ENCODE data around the gene MT1M.

GRCh38 chr16:56588781-56589140 lies 43.7 kb upstream of the MT1M start:
- TF ChIP-seq MAX (IDR thresholded peaks at IDR 0.05) (no peak), SP4 (IDR thresholded peaks at IDR 0.05; ENCODE audit: low read length) (no peak), JUN (IDR thresholded peaks at IDR 0.05; ENCODE audit: low read depth, low read length) (no peak), SAP30 (IDR thresholded peaks at IDR 0.05; ENCODE audit: insufficient read depth, insufficient replicate concordance, low read length) (no peak), CTCF (IDR thresholded peaks at IDR 0.05; ENCODE audit: control extremely low read depth in 1 of 3, insufficient read depth in 1 of 3, low read depth in 1 of 3, low read length in 3 of 3) (no peak), EP300 (IDR thresholded peaks at IDR 0.05; ENCODE audit: borderline replicate concordance in 1 of 2, low read depth in 2 of 2, low read length in 2 of 2) (no peak), SP1 (IDR thresholded peaks at IDR 0.05; ENCODE audit: low read depth, low read length) (no peak), RFX5 (IDR thresholded peaks at IDR 0.05; ENCODE audit: borderline replicate concordance, low read depth, low read length) (no peak), CHD2 (IDR thresholded peaks at IDR 0.05; ENCODE audit: low read length) (no peak)

Data from H1 (cell line).